Endothelial cell of umbilical vein (primary cell): ENCODE results near the gene SIGLEC10. TPM values are rescaled to one million over a fixed set of nuclear protein-coding genes. Genes with fewer than 3 reads are reported as not detected.

Source experiments
- BruUV-seq: library from RNA; stranded (reverse); fragments of 400-500 nt; replicated peaks from 2 replicates; lab custom pipeline; 2021; lab: Mats Ljungman, UMichigan
- CTCF ChIA-PET: fragments of 300-600, 350-600 bp; sonication (Branson Sonifier 250); formaldehyde crosslinking; loops from one replicate; lab custom pipeline; 2021; ENCODE audit warnings: antibody characterized with exemption, inconsistent platforms; lab: Charles Lee
- POLR2A ChIA-PET: fragments of 300-600, 350-600 bp; sonication (Branson Sonifier 250); formaldehyde crosslinking; loops from one replicate; lab custom pipeline; 2021; ENCODE audit warnings: antibody characterized with exemption, inconsistent platforms; lab: Charles Lee
- DNase-seq: peaks from one replicate; pipeline ENCODE4 v3.0.0-alpha.2; 2011; ENCODE audit warnings: low read depth, low spot score
- FAIRE-seq: peaks from 2 replicates; lab custom pipeline; 2011; peaks lifted over from hg19 to GRCh38; lab: Jason Lieb, UNC
- H2AFZ ChIP-seq: 2 replicates; pipeline ENCODE4 v1.6.0; 2012; ENCODE audit warnings: low read depth, low read length, control low read depth, inconsistent platforms
- H3K27ac ChIP-seq: 2 replicates; pipeline ENCODE4 v1.5.1; 2011; ENCODE audit warnings: low read depth, mild to moderate bottlenecking, control low read depth, low read length, moderate library complexity; ENCODE audit not compliant: insufficient read depth
- H3K27me3 ChIP-seq, 2 experiments: 2 replicates each; pipeline versions ENCODE4 v1.6.0 to v1.6.1; 2011; ENCODE audit warnings: low read length in 2 of 2, mixed read lengths in 1 of 2; ENCODE audit not compliant: control insufficient read depth in 2 of 2, insufficient read depth in 2 of 2
- H3K36me3 ChIP-seq, 2 experiments: 2 replicates in 1 of 2; 3 replicates in 1 of 2; pipeline ENCODE4 v1.5.1; 2011; ENCODE audit warnings: low read length in 2 of 2, mild to moderate bottlenecking in 1 of 2, moderate library complexity in 1 of 2; ENCODE audit not compliant: control insufficient read depth in 2 of 2, insufficient read depth in 2 of 2; ENCODE audit errors: extremely low read depth in 1 of 2
- H3K4me1 ChIP-seq: 3 replicates; pipeline ENCODE4 v1.5.1; 2011; ENCODE audit warnings: mild to moderate bottlenecking, low read length; ENCODE audit not compliant: control insufficient read depth, insufficient read depth; ENCODE audit errors: extremely low read depth
- H3K4me2 ChIP-seq: 2 replicates; pipeline ENCODE4 v1.6.1; 2011; ENCODE audit warnings: low read length, control low read depth, mixed read lengths; ENCODE audit not compliant: insufficient read depth
- H3K4me3 ChIP-seq, 3 experiments: fragments of 200-600 bp in 1 of 3; sonication (generic), shearing (Covaris generic) in 1 of 3; replicated peaks in 1 of 3; 2 replicates each; pipeline ENCODE4 v1.5.1; 2011 to 2016; ENCODE audit warnings: control low read depth in 3 of 3, low read length in 3 of 3, mild to moderate bottlenecking in 2 of 3, inconsistent platforms in 1 of 3, low read depth in 1 of 3, moderate library complexity in 1 of 3; ENCODE audit not compliant: insufficient read depth in 1 of 3
- H3K79me2 ChIP-seq: 2 replicates; pipeline ENCODE4 v1.6.0; 2012; ENCODE audit warnings: low read length, inconsistent platforms; ENCODE audit not compliant: control insufficient read depth, insufficient read depth
- H3K9ac ChIP-seq: replicated peaks from 2 replicates; pipeline ENCODE3; 2011; ENCODE audit warnings: low read length, control low read depth; ENCODE audit not compliant: insufficient read depth; ENCODE audit errors: extremely low read depth
- H3K9me1 ChIP-seq: replicated peaks from 3 replicates; pipeline ENCODE4 v1.6.0; 2011; ENCODE audit warnings: mild to moderate bottlenecking, low read length; ENCODE audit not compliant: control insufficient read depth, insufficient read depth; ENCODE audit errors: extremely low read depth
- H3K9me3 ChIP-seq: replicated peaks from 2 replicates; pipeline ENCODE4 v1.5.1; 2012; ENCODE audit warnings: low read length, inconsistent platforms; ENCODE audit not compliant: control insufficient read depth, insufficient read depth
- H4K20me1 ChIP-seq: replicated peaks from 2 replicates; pipeline ENCODE3; 2011; ENCODE audit warnings: mild to moderate bottlenecking, low read length; ENCODE audit not compliant: control insufficient read depth, insufficient read depth; ENCODE audit errors: extremely low read depth
- EZH2 ChIP-seq: IDR thresholded peaks from 2 replicates; pipeline ENCODE4 v1.6.1; 2012; ENCODE audit warnings: borderline replicate concordance, low read depth, mild to moderate bottlenecking, moderate library complexity, low read length, inconsistent platforms; ENCODE audit not compliant: severe bottlenecking
- FOS ChIP-seq: IDR thresholded peaks from 2 replicates; pipeline ENCODE4 v1.6.1; 2011; ENCODE audit warnings: mild to moderate bottlenecking, low read length, moderate library complexity, borderline replicate concordance; ENCODE audit not compliant: insufficient read depth
- GATA2 ChIP-seq: IDR thresholded peaks from 2 replicates; pipeline ENCODE4 v1.7.0; 2011; ENCODE audit warnings: low read depth, mild to moderate bottlenecking, moderate library complexity, mixed read lengths, low read length; ENCODE audit not compliant: insufficient read length, insufficient read depth
- JUN ChIP-seq: IDR thresholded peaks from 2 replicates; pipeline ENCODE4 v1.6.1; 2011; ENCODE audit warnings: borderline replicate concordance, low read depth; ENCODE audit not compliant: insufficient read length, insufficient read depth
- MYC ChIP-seq: IDR thresholded peaks from one replicate; pipeline ENCODE4 v1.6.1; 2011; ENCODE audit warnings: mild to moderate bottlenecking, low read depth, low read length
- POLR2A ChIP-seq: IDR thresholded peaks from 2 replicates; pipeline ENCODE4 v1.6.1; 2012; ENCODE audit warnings: low read depth, mild to moderate bottlenecking, control low read depth, low read length
- POLR2AphosphoS5 ChIP-seq: IDR thresholded peaks from 2 replicates; pipeline ENCODE4 v1.6.1; 2012; ENCODE audit warnings: low read depth, mild to moderate bottlenecking, control low read depth, low read length, moderate library complexity; ENCODE audit not compliant: insufficient read depth
- dilution Hi-C: fragments of 300-500 bp; cut with MboI; formaldehyde crosslinking; loops from one replicate; pipeline ENCODE4 v1.15.0; 2019; ENCODE audit warnings: low sequenced_read_pairs; ENCODE audit not compliant: extremely low pct_ligation_motif_present
- intact Hi-C: fragments of 100-400 bp; cut with micrococcal nuclease; formaldehyde crosslinking; loops from one replicate; pipeline ENCODE4 v1.10.0; 2022
- polyA plus RNA-seq, 4 experiments: library from polyadenylated mRNA; depleted of rRNA in 3 of 4; stranded (reverse) in 3 of 4; unstranded in 1 of 4; fragments of >200 nt; gene quantifications; 2 replicates each; pipeline versions ENCODE4 v1.2.1 to v1.2.3, GENCODE V29; 2011 to 2012; ENCODE audit warnings: missing spikeins in 1 of 4
- total RNA-seq: library from RNA; stranded (reverse); gene quantifications from 2 replicates; pipeline ENCODE4 v1.2.3, GENCODE V29; 2021
- TF ChIP-seq, protein P1 (sequence below), 2 donors: IDR thresholded peaks; 1 replicate in 1 of 2; 2 replicates in 1 of 2; pipeline ENCODE4 v1.5.1; 2011; ENCODE audit warnings: low read length in 2 of 2, mild to moderate bottlenecking in 2 of 2, moderate library complexity in 2 of 2, control low read depth in 1 of 2, inconsistent platforms in 1 of 2, low read depth in 1 of 2; ENCODE audit not compliant: insufficient read depth in 1 of 2; ENCODE audit errors: extremely low read depth in 1 of 2
- TF ChIP-seq, protein P2 (sequence below): IDR thresholded peaks from 2 replicates; pipeline ENCODE4 v1.6.1; 2011; ENCODE audit not compliant: insufficient read depth, insufficient read length

The SIGLEC10 gene
- total and polyA plus RNA-seq, 2 donors (not counting 3 experiments of a cell fraction or from before 2014, with no cell fraction given), result not detected

DNA sequence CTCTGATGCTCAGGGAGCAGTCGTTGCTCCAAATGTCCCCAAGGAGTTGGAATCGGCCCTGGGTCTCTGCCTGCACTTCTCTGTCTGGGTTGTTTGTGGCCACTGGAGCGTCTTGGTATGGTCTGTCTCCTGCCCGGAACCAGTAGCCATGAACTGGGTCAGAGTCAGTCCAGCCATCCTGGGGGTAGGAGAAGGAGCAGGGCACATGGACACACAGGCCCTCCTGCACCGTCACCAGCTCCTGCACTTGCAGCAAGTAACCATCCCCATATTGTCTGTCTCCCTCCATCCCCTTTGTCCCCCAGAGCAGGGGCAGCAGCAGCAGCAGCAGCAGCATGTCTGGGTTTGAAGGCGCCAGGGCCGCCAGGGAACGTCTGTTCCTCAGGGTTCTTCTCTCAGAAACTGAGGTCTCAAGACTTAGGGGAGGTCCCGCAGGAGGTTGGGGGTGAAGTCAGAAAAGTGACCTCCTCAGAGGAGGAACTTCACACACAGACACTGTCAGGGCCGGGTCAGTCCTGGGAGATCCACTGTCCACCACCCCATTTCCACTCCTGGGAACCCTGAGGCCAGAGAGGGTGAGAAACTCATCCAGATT, 40.7 kb upstream of the SIGLEC10 start, which contains the start of gene SIGLEC8:
SIGLEC8 (minus strand) TSS at position 404 of the 595 bp plus-strand sequence; CDS start at position 337, 67 bp downstream.
- DNase-seq (no peak), FAIRE-seq (no peak)
- dilution Hi-C loops (no loop called here), intact Hi-C loops (no loop called here)
- no TSS peak for BruUV-seq
- H3K9ac ChIP-seq, result no peak within 1 kb of the TSS
- POLR2A ChIA-PET, result no interaction called here
- CTCF ChIA-PET, result no interaction called here
- H4K20me1 ChIP-seq, result no peaks in the 10 kb centered on the region
- H3K36me3 ChIP-seq, result no peaks in the 10 kb centered on the region
- H3K4me1 ChIP-seq, result no peaks in the 10 kb centered on the region
- no peak within 1 kb of the TSS for H2AFZ ChIP-seq
- no peak within 1 kb of the TSS for H3K4me3 ChIP-seq
- no peak within 1 kb of the TSS for H3K4me2 ChIP-seq
- no peak within 1 kb of the TSS for H3K27ac ChIP-seq
- H3K9me1 ChIP-seq, result no peaks in the 10 kb centered on the region
- H3K79me2 ChIP-seq, result no peaks in the 10 kb centered on the region
- no peaks in the 10 kb centered on the region for H3K27me3 ChIP-seq
- H3K9me3 ChIP-seq, result no peaks in the 10 kb centered on the region
- TF ChIP-seq JUN, result no peak

DNA sequence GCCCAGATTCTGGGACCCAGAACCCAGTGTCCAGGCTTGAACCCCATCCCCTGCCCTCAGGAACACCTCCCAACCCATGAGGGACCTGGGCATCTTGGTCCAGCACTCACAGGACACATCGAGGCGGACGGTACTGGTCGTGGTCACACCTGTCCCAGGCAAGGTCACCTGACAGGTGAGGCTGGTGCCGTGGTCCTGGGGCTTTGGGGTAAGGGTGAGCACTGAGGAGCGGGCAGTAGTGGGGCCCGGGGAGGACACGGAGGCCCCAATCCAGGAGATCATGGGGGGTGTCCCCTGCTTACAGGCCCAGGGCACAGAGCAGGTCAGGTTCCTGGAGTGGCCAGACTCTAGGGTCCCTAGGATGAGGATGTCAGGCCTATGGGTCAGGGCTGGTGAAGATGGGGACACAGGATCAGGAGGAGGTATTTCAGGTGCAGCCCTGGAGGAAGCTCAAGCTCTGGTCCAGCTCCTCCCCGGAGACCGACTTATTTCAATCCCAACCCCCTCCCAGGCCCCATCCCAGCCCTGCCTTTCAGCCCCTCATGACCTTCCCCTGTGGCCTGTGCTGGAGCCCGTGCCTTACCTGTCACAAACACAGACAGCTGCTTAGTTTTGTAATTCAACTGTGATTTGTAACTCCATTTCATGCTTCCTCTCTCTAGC, 40.0 kb upstream of the SIGLEC10 start:
- dilution Hi-C loops, result no loop called here
- Histone ChIP-seq H3K4me2 (no peak overlapping the region), H4K20me1 (no peaks in the 10 kb centered on the region), H3K4me3 (no peak overlapping the region), H3K9me1 (no peaks in the 10 kb centered on the region), H3K27me3 (no peaks in the 10 kb centered on the region), H3K79me2 (no peaks in the 10 kb centered on the region), H3K27ac (no peak overlapping the region), H3K9me3 (no peaks in the 10 kb centered on the region), H3K9ac (no peak overlapping the region), H2AFZ (no peak overlapping the region), H3K36me3 (no peaks in the 10 kb centered on the region), H3K4me1 (no peaks in the 10 kb centered on the region)
- intact Hi-C loops, result no loop called here
- ChIA-PET POLR2A (no interaction called here), CTCF (interaction anchor here (0.8 kb wide), 1 partner anchor 16 kb away, joined by 4 read pairs; no protein-coding TSS in a partner anchor)
- TF ChIP-seq GATA2, result no peak
- no peak for TF ChIP-seq EZH2
- no peak for TF ChIP-seq POLR2AphosphoS5
- TF ChIP-seq, protein P1, sequence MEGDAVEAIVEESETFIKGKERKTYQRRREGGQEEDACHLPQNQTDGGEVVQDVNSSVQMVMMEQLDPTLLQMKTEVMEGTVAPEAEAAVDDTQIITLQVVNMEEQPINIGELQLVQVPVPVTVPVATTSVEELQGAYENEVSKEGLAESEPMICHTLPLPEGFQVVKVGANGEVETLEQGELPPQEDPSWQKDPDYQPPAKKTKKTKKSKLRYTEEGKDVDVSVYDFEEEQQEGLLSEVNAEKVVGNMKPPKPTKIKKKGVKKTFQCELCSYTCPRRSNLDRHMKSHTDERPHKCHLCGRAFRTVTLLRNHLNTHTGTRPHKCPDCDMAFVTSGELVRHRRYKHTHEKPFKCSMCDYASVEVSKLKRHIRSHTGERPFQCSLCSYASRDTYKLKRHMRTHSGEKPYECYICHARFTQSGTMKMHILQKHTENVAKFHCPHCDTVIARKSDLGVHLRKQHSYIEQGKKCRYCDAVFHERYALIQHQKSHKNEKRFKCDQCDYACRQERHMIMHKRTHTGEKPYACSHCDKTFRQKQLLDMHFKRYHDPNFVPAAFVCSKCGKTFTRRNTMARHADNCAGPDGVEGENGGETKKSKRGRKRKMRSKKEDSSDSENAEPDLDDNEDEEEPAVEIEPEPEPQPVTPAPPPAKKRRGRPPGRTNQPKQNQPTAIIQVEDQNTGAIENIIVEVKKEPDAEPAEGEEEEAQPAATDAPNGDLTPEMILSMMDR (IDR thresholded peaks at IDR 0.05; ENCODE audit: extremely low read depth in 1 of 2, insufficient read depth in 1 of 2, low read depth in 1 of 2, low read length in 2 of 2), result no peak
- TF ChIP-seq MYC, result no peak
- no peak for TF ChIP-seq POLR2A
- TF ChIP-seq, protein P2, sequence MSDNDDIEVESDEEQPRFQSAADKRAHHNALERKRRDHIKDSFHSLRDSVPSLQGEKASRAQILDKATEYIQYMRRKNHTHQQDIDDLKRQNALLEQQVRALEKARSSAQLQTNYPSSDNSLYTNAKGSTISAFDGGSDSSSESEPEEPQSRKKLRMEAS, result no peak
- TF ChIP-seq JUN, result no peak
- no peak for TF ChIP-seq FOS
- DNase-seq, result no peak
- BruUV-seq, result no TSS peak
- no peak for FAIRE-seq
